Right cardiac atrium (tissue), 5 donors: ENCODE results near the gene RMND5B. TPM values are rescaled to one million over a fixed set of nuclear protein-coding genes. Genes with fewer than 3 reads are reported as not detected.
"Not testable (repeated sequence)": the region's sequence is repeated elsewhere in the genome, so short reads cannot be mapped to it uniquely, and the experiment has no call there.

Experiments
- ATAC-seq, 2 donors: fragments of 200-7000 bp; cut with Tn5 transposase; one replicate each; pipeline versions ENCODE4 v1.8.0 to v1.9.1; 2020; ENCODE audit warnings: moderate library complexity in 2 of 2, mild to moderate bottlenecking in 1 of 2
- DNase-seq, 3 donors: peaks; one replicate each; pipeline ENCODE4 v3.0.0-alpha.2; 2020
- H3K27ac ChIP-seq: one replicate; pipeline ENCODE4 v1.5.1; 2013; ENCODE audit warnings: mild to moderate bottlenecking, low read length, control low read depth, moderate library complexity
- H3K27me3 ChIP-seq: one replicate; pipeline ENCODE4 v1.6.1; 2013; ENCODE audit not compliant: control insufficient read depth, insufficient read depth
- H3K4me1 ChIP-seq: one replicate; pipeline ENCODE4 v1.6.1; 2013; ENCODE audit warnings: low read length; ENCODE audit not compliant: control insufficient read depth, insufficient read depth
- H3K4me3 ChIP-seq: one replicate; pipeline ENCODE4 v1.5.1; 2013; ENCODE audit warnings: low read length, control low read depth
- H3K9me3 ChIP-seq: one replicate; pipeline ENCODE4 v1.6.1; 2013; ENCODE audit warnings: low read length; ENCODE audit not compliant: control insufficient read depth
- WGBS: extraction: QIAGEN DNeasy Blood & Tissue Kit; methylation state at CpG from one replicate; pipeline ENCODE4 v1.1.7; 2013; 5-methylcytosine and 5-hydroxymethylcytosine counted together
- intact Hi-C, 4 donors: fragments of 100-400 bp; cut with DNase I; formaldehyde crosslinking; loops; one replicate each; pipeline versions ENCODE4 v1.11.0 to v1.14.0; 2022 to 2023
- long read RNA-seq, 4 donors: library from polyadenylated mRNA; unstranded; transcript quantifications; one replicate each; pipeline ENCODE4 v2.0.0, GENCODE V29; 2020 to 2021
- polyA plus RNA-seq: library from polyadenylated mRNA; stranded (reverse); fragments of 200-250 nt; gene quantifications from one replicate; pipeline ENCODE4 v1.2.3, GENCODE V29; 2013
- total RNA-seq, 4 donors: library from RNA; stranded (reverse); fragmentation: NEBNext Ultra II Directional; extraction: Animal tissue kit (Norgen Biotek cat#: 25700); gene quantifications; one replicate each; pipeline ENCODE4 v1.2.1, GENCODE V29; 2021
- donor health status: healthy with polysubstance abuse.
- donor health status: DM: no; HTN: yes; CAD: no.
- donor health status: DM: no; HTN: no; CAD: no.
- donor health status: DM: no; HTN: yes; CAD: no; lungs with severe emphysema.
- donor health status: DM: yes; HTN: yes; CAD: no.

The RMND5B gene
- total RNA-seq = 10 to 100 TPM; 32.2 to 41.7 (median 34.2) TPM
- polyA plus RNA-seq = 33.5 TPM
- long read RNA-seq, donor 1, transcript RMND5B-201 (11 exons, 1,929 nt) = major isoform, 57 of 166 reads
- long read RNA-seq, donor 1, partial matches to known transcripts = 61 of 166 reads
- long read RNA-seq, donor 1, other reads (novel, unspliced or antisense) = 45 of 166 reads
- long read RNA-seq, donor 2, full-length matches to known transcripts = 43 of 92 reads
- long read RNA-seq, donor 2, partial matches to known transcripts = 26 of 92 reads
- long read RNA-seq, donor 2, other reads (novel, unspliced or antisense) = 23 of 92 reads
- long read RNA-seq, donor 3, full-length matches to known transcripts = 111 of 231 reads
- long read RNA-seq, donor 3, partial matches to known transcripts = 43 of 231 reads
- long read RNA-seq, donor 3, other reads (novel, unspliced or antisense) = 77 of 231 reads
- long read RNA-seq, donor 4, transcript RMND5B-201 (11 exons, 1,929 nt) = major isoform, 25 of 69 reads
- long read RNA-seq, donor 4, partial matches to known transcripts = 28 of 69 reads
- long read RNA-seq, donor 4, other reads (novel, unspliced or antisense) = 16 of 69 reads

GRCh38 chr5:178130576-178131445 is at the start of gene RMND5B:
Gene RMND5B (plus strand): TSS chr5:178131014. CDS start chr5:178138120, 7,106 bp downstream.
- Histone ChIP-seq H3K27me3 (no peaks in the 10 kb centered on the region), H3K4me1 (peaks cover 6% of the 10 kb centered on the region), H3K4me3 (peak within 1 kb of the TSS; percentile 99), H3K9me3 (no peaks in the 10 kb centered on the region), H3K27ac (peak within 1 kb of the TSS; percentile 90)
- peak; percentile 87 to 95 (median 94) for DNase-seq
- ATAC-seq = peak; percentile 97
- under 1% methylated on average over 102 of the region's 102 CpGs for WGBS
- intact Hi-C loops = no loop called here

- ATAC-seq (no peak), DNase-seq (no peak)
- WGBS = 65% methylated on average over 12 of the region's 12 CpGs
- Histone ChIP-seq H3K9me3 (no peaks in the 10 kb centered on the region), H3K27me3 (no peaks in the 10 kb centered on the region), H3K4me3 (no peak overlapping the region), H3K27ac (no peak overlapping the region), H3K4me1 (no peaks in the 10 kb centered on the region)
- intact Hi-C loops = no loop called here
Measured at GRCh38 chr5:178081571-178082243, 49.1 kb upstream of the RMND5B start.

DNA sequence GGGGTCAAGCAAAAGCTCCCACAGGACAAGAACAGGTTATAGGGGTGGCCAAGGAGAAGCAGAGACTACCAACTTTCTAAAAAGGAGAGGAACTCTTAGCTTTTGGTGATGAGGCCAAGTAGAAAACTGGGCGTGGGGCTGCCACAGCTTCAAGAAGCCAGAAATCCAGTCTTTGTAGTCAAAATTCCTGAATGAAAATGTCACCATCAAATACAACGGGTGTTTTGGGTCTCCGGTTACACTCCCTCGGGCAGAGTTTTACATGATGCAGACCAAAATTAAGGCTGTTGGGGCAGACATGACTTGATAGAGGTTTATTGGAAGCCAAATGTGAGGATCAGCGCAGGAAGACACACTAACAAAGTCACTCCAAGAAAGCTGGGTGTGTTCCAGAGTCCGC is 46.9 kb upstream of the RMND5B start:
- ATAC-seq (no peak), DNase-seq (no peak)
- 63% methylated on average over 6 of the region's 6 CpGs for WGBS
- H3K4me3 ChIP-seq = no peak overlapping the region
- no peaks in the 10 kb centered on the region for H3K4me1 ChIP-seq
- H3K27me3 ChIP-seq = no peaks in the 10 kb centered on the region
- intact Hi-C loops = no loop called here
- no peaks in the 10 kb centered on the region for H3K9me3 ChIP-seq
- H3K27ac ChIP-seq = no peak overlapping the region

DNA sequence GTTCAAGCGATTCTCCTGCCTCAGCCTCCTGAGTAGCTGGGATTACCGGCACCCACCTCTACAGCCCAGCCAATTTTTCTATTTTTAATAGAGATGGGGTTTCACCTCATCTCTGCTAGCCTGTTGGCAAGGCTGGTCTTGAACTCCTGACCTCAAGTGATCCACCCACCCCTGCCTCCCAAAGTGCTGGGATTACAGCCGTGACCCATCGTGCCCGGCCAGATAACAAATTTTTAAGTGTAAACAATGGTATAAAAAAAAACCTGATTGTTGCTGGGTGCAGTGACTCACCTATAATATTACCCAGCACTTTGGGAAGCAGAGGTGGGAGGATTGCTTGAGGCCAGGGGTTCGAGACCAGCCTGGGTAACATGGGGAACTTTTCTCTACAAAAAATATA is 45.5 kb upstream of the RMND5B start:
- intact Hi-C loops = no loop called here
- ATAC-seq (no peak), DNase-seq (no peak)
- no peaks in the 10 kb centered on the region for H3K27me3 ChIP-seq
- 61% methylated on average over 6 of the region's 6 CpGs for WGBS
- no peak overlapping the region for H3K4me3 ChIP-seq
- H3K4me1 ChIP-seq = no peaks in the 10 kb centered on the region
- no peaks in the 10 kb centered on the region for H3K9me3 ChIP-seq
- H3K27ac ChIP-seq = no peak overlapping the region

- Histone ChIP-seq H3K4me1 (no peaks in the 10 kb centered on the region), H3K4me3 (no peak overlapping the region), H3K9me3 (no peaks in the 10 kb centered on the region), H3K27ac (no peak overlapping the region), H3K27me3 (no peaks in the 10 kb centered on the region)
- intact Hi-C loops = no loop called here
- ATAC-seq (no peak), DNase-seq (no peak)
- 38% methylated on average over 25 of the region's 25 CpGs for WGBS
Measured at GRCh38 chr5:178086266-178086665, 44.5 kb upstream of the RMND5B start.

DNA sequence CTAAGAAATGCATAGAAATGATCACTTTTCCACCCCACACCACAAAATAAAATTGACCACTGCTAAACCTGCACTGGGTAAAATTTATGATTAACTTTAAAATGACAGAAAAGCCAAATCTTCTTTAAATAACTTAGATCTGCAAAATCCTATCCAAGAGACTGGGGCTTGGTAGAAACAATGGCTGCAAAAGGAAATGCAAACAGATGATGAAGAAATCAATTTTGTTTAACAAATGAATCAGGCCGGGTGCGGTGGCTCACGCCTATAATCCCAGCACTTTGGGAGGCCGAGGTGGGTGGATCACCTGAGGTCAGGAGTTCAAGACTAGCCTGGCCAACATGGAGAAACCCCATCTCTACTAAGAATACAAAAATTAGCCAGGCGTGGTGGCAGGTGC is 43.6 kb upstream of the RMND5B start:
- intact Hi-C loops, H3K27me3 ChIP-seq, ATAC-seq, DNase-seq, H3K27ac ChIP-seq, H3K4me3 ChIP-seq, H3K4me1 ChIP-seq, H3K9me3 ChIP-seq: not testable (repeated sequence)
- 77% methylated on average over 5 of the region's 5 CpGs for WGBS

- intact Hi-C loops = no loop called here
- ATAC-seq (no peak), DNase-seq (no peak)
- H3K27ac ChIP-seq = no peak overlapping the region
- H3K4me3 ChIP-seq = no peak overlapping the region
- WGBS = 85% methylated on average over 6 of the region's 6 CpGs
- H3K27me3 ChIP-seq = no peaks in the 10 kb centered on the region
- no peaks in the 10 kb centered on the region for H3K9me3 ChIP-seq
- no peaks in the 10 kb centered on the region for H3K4me1 ChIP-seq
Measured at GRCh38 chr5:178090856-178091255, 40.0 kb upstream of the RMND5B start.

DNA sequence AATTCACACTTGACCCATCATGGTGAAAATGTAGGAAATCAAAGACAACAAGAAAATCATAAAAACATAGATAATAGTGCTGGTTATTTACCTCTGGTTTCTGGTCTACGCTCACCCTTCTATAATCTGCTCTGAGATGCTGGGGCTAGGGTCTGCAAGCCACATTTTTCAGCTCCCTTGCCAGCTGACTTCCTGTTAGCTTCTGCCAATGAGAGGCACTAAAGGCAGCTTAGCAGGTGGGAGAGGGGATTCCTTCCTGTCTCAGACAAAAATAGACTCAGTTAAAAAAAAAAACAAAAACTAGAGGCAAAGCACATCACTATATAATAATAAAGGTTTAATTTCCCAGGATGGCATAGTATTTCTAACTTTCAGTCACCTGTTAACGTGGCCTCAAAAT is 37.7 kb upstream of the RMND5B start:
- Histone ChIP-seq H3K9me3 (no peaks in the 10 kb centered on the region), H3K4me3 (no peak overlapping the region), H3K27me3 (no peaks in the 10 kb centered on the region), H3K4me1 (no peaks in the 10 kb centered on the region), H3K27ac (no peak overlapping the region)
- no peak for ATAC-seq
- intact Hi-C loops = no loop called here
- 82% methylated on average over 2 of the region's 2 CpGs for WGBS
- DNase-seq = peak in 1 of 3 donors; percentile 2

DNA sequence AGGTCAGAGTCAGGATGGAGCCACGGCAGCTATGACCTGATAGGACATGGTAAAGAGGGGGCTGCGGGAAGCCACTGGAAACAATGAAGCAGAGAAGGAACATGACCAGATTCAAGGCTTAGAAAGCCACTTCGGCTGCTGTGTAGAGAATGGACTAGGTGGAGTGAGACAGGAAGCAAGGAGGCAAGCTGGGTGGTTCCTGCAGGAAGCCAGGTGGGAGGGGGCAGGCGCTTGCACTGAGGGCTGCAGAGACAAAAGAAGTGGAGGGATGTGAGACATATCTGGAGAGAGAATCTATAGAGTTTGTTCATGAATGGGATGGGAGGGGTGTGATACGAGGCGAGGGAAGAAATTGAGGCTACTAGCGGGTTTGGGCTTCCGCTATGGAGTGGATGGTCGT is 36.5 kb upstream of the RMND5B start:
- Histone ChIP-seq H3K27ac (no peak overlapping the region), H3K4me1 (no peaks in the 10 kb centered on the region), H3K9me3 (no peaks in the 10 kb centered on the region), H3K27me3 (no peaks in the 10 kb centered on the region), H3K4me3 (no peak overlapping the region)
- WGBS = 77% methylated on average over 9 of the region's 9 CpGs
- DNase-seq (peak in 1 of 3 donors; percentile 3), ATAC-seq (no peak)
- intact Hi-C loops = no loop called here

DNA sequence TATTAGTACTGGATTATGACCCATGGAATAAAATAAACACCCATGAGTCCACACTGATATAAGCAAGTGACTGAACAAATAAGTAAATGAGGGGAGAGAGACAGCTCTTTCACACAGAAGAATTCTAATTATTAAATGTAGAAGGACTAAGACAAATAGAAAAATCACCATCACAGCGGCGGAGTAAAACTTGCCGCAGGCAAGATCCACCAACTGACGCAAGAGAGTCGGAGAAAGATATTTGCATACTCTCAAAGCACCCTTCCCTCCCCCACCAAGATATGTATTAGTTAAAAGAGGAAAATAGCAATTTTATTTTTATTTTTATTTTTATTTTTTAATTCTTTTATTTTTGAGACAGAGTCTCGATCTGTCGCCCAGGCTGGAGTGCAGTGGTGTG is 32.1 kb upstream of the RMND5B start:
- H3K4me3 ChIP-seq = no peak overlapping the region
- no peaks in the 10 kb centered on the region for H3K9me3 ChIP-seq
- H3K27ac ChIP-seq = no peak overlapping the region
- 91% methylated on average over 7 of the region's 7 CpGs for WGBS
- no peaks in the 10 kb centered on the region for H3K4me1 ChIP-seq
- DNase-seq (no peak), ATAC-seq (no peak)
- intact Hi-C loops = no loop called here
- H3K27me3 ChIP-seq = no peaks in the 10 kb centered on the region
